ENCODE data around the gene FSTL4. TPM values are rescaled to one million over a fixed set of nuclear protein-coding genes. Genes with fewer than 3 reads are reported as not detected.

FSTL4 gene
- total and polyA plus RNA-seq, 2 experiments from 2014 or later = 1.4 to 2.8 TPM

GRCh38 chr5:133336121-133336968, 276.0 kb downstream of the FSTL4 start (continued):
- no peak for TF ChIP-seq ZNF462 (CRISPR knock-in tag; IDR thresholded peaks at IDR 0.05)
- no peak for TF ChIP-seq JUNB (IDR thresholded peaks at IDR 0.05; ENCODE audit: unreplicated experiment)
- no peak for TF ChIP-seq ZNF114 (CRISPR knock-in tag; IDR thresholded peaks at IDR 0.05)

GRCh38 chr5:133334796-133335639, 277.3 kb downstream of the FSTL4 start:
- no peaks in the 10 kb centered on the region for H3K79me2 ChIP-seq (replicated peaks; ENCODE audit: insufficient read depth)
- no peaks in the 10 kb centered on the region for H3F3A ChIP-seq (replicated peaks; ENCODE audit: low read depth)
- H3K4me3 Mint-ChIP-seq = no peak overlapping the region
- peaks cover 13% of the 10 kb centered on the region for H3K4me1 ChIP-seq (ENCODE audit: insufficient read depth)
- no peaks in the 10 kb centered on the region for H3K9me3 Mint-ChIP-seq
- H3K36me3 ChIP-seq (ENCODE audit: insufficient read depth) = no peaks in the 10 kb centered on the region
- no peak overlapping the region for H2AFZ ChIP-seq
- H3K27me3 Mint-ChIP-seq (ENCODE audit: insufficient read depth, low read depth, poor library complexity) = peaks cover 21% of the 10 kb centered on the region
- no peak overlapping the region for H3K27ac Mint-ChIP-seq
- peaks cover 30% of the 10 kb centered on the region for H3K4me1 Mint-ChIP-seq
- no peak overlapping the region for H3K27ac ChIP-seq (ENCODE audit: low read depth)
- ATAC-seq (no peak), DNase-seq (ENCODE audit: low spot score) (no peak)
- H3K27me3 ChIP-seq (ENCODE audit: insufficient read depth) = no peaks in the 10 kb centered on the region
- 0 out of 2 replicates have a peak, but pooled peaks cover 3% of the 10 kb centered on the region for H3K9me2 ChIP-seq (ENCODE audit: insufficient read depth)
- no peaks in the 10 kb centered on the region for H4K20me1 ChIP-seq (replicated peaks; ENCODE audit: insufficient read depth)
- H3K36me3 Mint-ChIP-seq (ENCODE audit: low read depth) = no peaks in the 10 kb centered on the region
- H3K4me3 ChIP-seq = no peak overlapping the region
- no peak overlapping the region for H3K4me2 ChIP-seq
- TF ChIP-seq ZNF114 (CRISPR knock-in tag; IDR thresholded peaks at IDR 0.05) = no peak
- no peak for TF ChIP-seq ZNF462 (CRISPR knock-in tag; IDR thresholded peaks at IDR 0.05)
- TF ChIP-seq STAT1 (IDR thresholded peaks at IDR 0.05; ENCODE audit: unreplicated experiment) = no peak
- TF ChIP-seq JUNB (IDR thresholded peaks at IDR 0.05; ENCODE audit: unreplicated experiment) = no peak
- no peak for TF ChIP-seq ZNF331 (CRISPR knock-in tag; IDR thresholded peaks at IDR 0.05; ENCODE audit: low read depth)
- TF ChIP-seq EZH2 (IDR thresholded peaks at IDR 0.05; ENCODE audit: low read depth, unreplicated experiment) = no peak
